Stimulated activated CD4-positive, alpha-beta T cell treated with anti-CD3 and anti-CD28 coated beads, Interleukin-15, amount 100 ng/mL, for 24 hours (primary cell): ENCODE data around the gene MARCHF2.

Experiments
- DNase-seq: peaks from one replicate; pipeline ENCODE4 v3.0.0-alpha.2; 2020

MARCHF2 gene

GRCh38 chr19:8482696-8483095 is 69.6 kb downstream of the MARCHF2 start:
- DNase-seq, result no peak

- DNase-seq, result no peak
These were observed 70.1 kb downstream of the MARCHF2 start for GRCh38 chr19:8483165-8483564.

GRCh38 chr19:8484331-8484894 is 71.3 kb downstream of the MARCHF2 start:
- DNase-seq, result no peak

GRCh38 chr19:8485561-8486371 is 72.7 kb downstream of the MARCHF2 start:
- DNase-seq, result no peak

GRCh38 chr19:8486661-8487136 is 73.6 kb downstream of the MARCHF2 start:
- no peak for DNase-seq

GRCh38 chr19:8487137-8487851 is 74.2 kb downstream of the MARCHF2 start:
- DNase-seq, result peak; percentile 64

- DNase-seq, result no peak
These were observed 75.3 kb downstream of the MARCHF2 start for GRCh38 chr19:8488365-8488764.
